Non-pigmented ciliary epithelial cell (primary cell): ENCODE data around the gene CIAO1.
"Not testable (repeated sequence)": the region's sequence is repeated elsewhere in the genome, so short reads cannot be mapped to it uniquely, and the experiment has no call there.

Experiments
- DNase-seq: peaks from one replicate; pipeline ENCODE4 v3.0.0-alpha.2; 2010; ENCODE audit warnings: low read depth

Gene CIAO1

GRCh38 chr2:96276787-96277499 lies 10.9 kb downstream of the CIAO1 start:
- no peak for DNase-seq

- DNase-seq: no peak
These were observed 21.3 kb downstream of the CIAO1 start for GRCh38 chr2:96287273-96287856.

- no peak for DNase-seq
These were observed 25.7 kb downstream of the CIAO1 start for GRCh38 chr2:96291751-96292150.

- DNase-seq: not testable (repeated sequence)
These were observed 28.2 kb downstream of the CIAO1 start for GRCh38 chr2:96294271-96294670.

GRCh38 chr2:96296925-96297324 lies 30.9 kb downstream of the CIAO1 start:
- no peak for DNase-seq

GRCh38 chr2:96301865-96302264 lies 35.8 kb downstream of the CIAO1 start:
- no peak for DNase-seq

GRCh38 chr2:96304606-96305005 lies 38.6 kb downstream of the CIAO1 start:
- no peak for DNase-seq

- DNase-seq: peak; percentile 11
These were observed 39.3 kb downstream of the CIAO1 start, which contains the start of gene SNRNP200 for GRCh38 chr2:96305091-96305978. Gene SNRNP200 (minus strand): TSS chr2:96305546. CDS start chr2:96305437, 109 bp downstream.

- no peak for DNase-seq
These were observed 39.9 kb downstream of the CIAO1 start for GRCh38 chr2:96305979-96306308.

- DNase-seq: no peak
These were observed 40.3 kb downstream of the CIAO1 start for GRCh38 chr2:96306370-96306769.

GRCh38 chr2:96308248-96308647 lies 42.2 kb downstream of the CIAO1 start:
- DNase-seq: no peak

GRCh38 chr2:96315005-96315399 lies 49.0 kb downstream of the CIAO1 start:
- DNase-seq: no peak

GRCh38 chr2:96315400-96316071 lies 49.5 kb downstream of the CIAO1 start:
- peak; percentile 46 for DNase-seq

- DNase-seq: no peak
These were observed 51.0 kb downstream of the CIAO1 start for GRCh38 chr2:96316999-96317398.

GRCh38 chr2:96317584-96317997 lies 51.6 kb downstream of the CIAO1 start:
- DNase-seq: no peak

GRCh38 chr2:96318723-96319122 lies 52.7 kb downstream of the CIAO1 start:
- DNase-seq: no peak

GRCh38 chr2:96319396-96319795 lies 53.4 kb downstream of the CIAO1 start:
- no peak for DNase-seq

GRCh38 chr2:96320326-96320725 lies 54.3 kb downstream of the CIAO1 start:
- no peak for DNase-seq

- no peak for DNase-seq
These were observed 55.0 kb downstream of the CIAO1 start for GRCh38 chr2:96320728-96321622.
